ENCODE measurements around the gene EMSY. TPM values are rescaled to one million over a fixed set of nuclear protein-coding genes. Genes with fewer than 3 reads are reported as not detected.

The EMSY gene
- total and polyA plus RNA-seq, 2 donors (not counting 3 experiments of a cell fraction or from before 2014, with no cell fraction given) = 18.3 to 25.7 TPM

DNA sequence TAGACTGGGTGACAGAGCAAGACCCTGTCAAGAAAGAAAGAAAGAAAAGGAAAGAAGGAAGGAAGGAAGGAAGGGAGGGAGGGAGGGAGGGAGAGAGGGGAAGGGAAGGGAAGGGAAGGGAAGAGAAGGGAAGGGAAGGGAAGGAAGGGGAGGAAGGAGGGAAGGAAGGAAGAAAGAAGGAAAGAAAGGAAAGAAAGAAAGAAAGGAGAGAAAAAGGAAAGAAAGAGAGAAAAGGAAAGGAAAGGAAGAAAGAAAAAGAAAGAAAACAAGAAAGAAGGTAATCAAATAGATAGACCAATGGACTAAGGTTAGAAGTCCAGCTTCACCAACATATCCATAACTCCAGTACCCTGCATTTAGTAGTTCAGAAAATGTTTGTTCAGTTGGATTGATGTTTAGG lies 18.2 kb upstream of the EMSY start:
- peaks cover 18 to 30% of the 10 kb centered on the region in 2 experiments for H3K27me3 ChIP-seq (ENCODE audit: control insufficient read depth in 2 of 2, insufficient read depth in 2 of 2, low read length in 2 of 2)
- no peaks in the 10 kb centered on the region for H3K9me3 ChIP-seq (replicated peaks; ENCODE audit: control insufficient read depth, insufficient read depth, low read length)
- H2AFZ ChIP-seq (ENCODE audit: low read depth, low read length) = no peak overlapping the region
- intact Hi-C loops (cut with micrococcal nuclease) = no loop called here
- no peak for TF ChIP-seq POLR2A (IDR thresholded peaks at IDR 0.05; ENCODE audit: low read depth, low read length)
- TF ChIP-seq JUN (IDR thresholded peaks at IDR 0.05; ENCODE audit: borderline replicate concordance, insufficient read depth, insufficient read length, low read depth) = no peak
- H3K9ac ChIP-seq (replicated peaks; ENCODE audit: extremely low read depth, insufficient read depth, low read length) = no peak overlapping the region
- no peaks in the 10 kb centered on the region for H3K9me1 ChIP-seq (replicated peaks; ENCODE audit: control insufficient read depth, extremely low read depth, insufficient read depth, low read length)
- DNase-seq (ENCODE audit: low read depth, low spot score) (no peak), FAIRE-seq (no peak)
- POLR2A ChIA-PET = interaction anchor here (0.7 kb wide), 1 partner anchor 68 kb away, joined by 3 read pairs; no protein-coding TSS in a partner anchor
- CTCF ChIA-PET = no interaction called here
- H4K20me1 ChIP-seq (replicated peaks; ENCODE audit: control insufficient read depth, extremely low read depth, insufficient read depth, low read length) = no peaks in the 10 kb centered on the region
- no peaks in the 10 kb centered on the region for H3K36me3 ChIP-seq (ENCODE audit: control insufficient read depth in 2 of 2, extremely low read depth in 1 of 2, insufficient read depth in 2 of 2, low read length in 2 of 2)
- no peak overlapping the region for H3K4me2 ChIP-seq (ENCODE audit: insufficient read depth, low read length)
- dilution Hi-C loops (cut with MboI; ENCODE audit: extremely low pct_ligation_motif_present, low sequenced_read_pairs) = no loop called here
- no peak overlapping the region for H3K27ac ChIP-seq (ENCODE audit: insufficient read depth, low read depth, low read length)
- no peaks in the 10 kb centered on the region for H3K79me2 ChIP-seq (ENCODE audit: control insufficient read depth, insufficient read depth, low read length)
- H3K4me3 ChIP-seq (replicated peaks in 1 of 3; ENCODE audit: insufficient read depth in 1 of 3, low read depth in 1 of 3, low read length in 3 of 3) = no peak overlapping the region
- BruUV-seq (replicated peaks) = no TSS peak
- no peaks in the 10 kb centered on the region for H3K4me1 ChIP-seq (ENCODE audit: control insufficient read depth, extremely low read depth, insufficient read depth, low read length)

DNA sequence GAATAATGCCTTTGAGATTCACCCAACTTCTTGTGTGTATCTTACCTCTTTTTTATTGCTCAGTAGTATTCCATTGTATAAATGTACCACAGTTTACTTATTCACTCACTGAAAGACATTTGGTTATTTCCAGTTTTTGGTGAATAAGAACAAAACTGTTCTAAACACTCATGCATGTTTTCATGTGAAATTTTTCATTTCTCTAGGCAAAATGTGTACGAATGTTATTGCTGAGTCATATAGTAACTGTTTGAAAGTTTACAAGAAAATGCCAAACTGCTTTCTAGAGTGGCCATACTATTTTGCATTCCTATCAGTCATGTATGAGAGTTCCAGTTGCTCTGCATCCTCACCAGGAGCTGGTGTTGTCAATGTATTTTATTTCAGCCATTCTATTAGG lies 8.8 kb upstream of the EMSY start:
- Histone ChIP-seq H3K4me1 (ENCODE audit: control insufficient read depth, extremely low read depth, insufficient read depth, low read length) (no peaks in the 10 kb centered on the region), H3K79me2 (ENCODE audit: control insufficient read depth, insufficient read depth, low read length) (no peaks in the 10 kb centered on the region), H3K4me2 (ENCODE audit: insufficient read depth, low read length) (no peak overlapping the region), H3K9me3 (replicated peaks; ENCODE audit: control insufficient read depth, insufficient read depth, low read length) (no peaks in the 10 kb centered on the region), H2AFZ (ENCODE audit: low read depth, low read length) (no peak overlapping the region), H3K27ac (ENCODE audit: insufficient read depth, low read depth, low read length) (no peak overlapping the region), H3K36me3 (ENCODE audit: control insufficient read depth in 2 of 2, extremely low read depth in 1 of 2, insufficient read depth in 2 of 2, low read length in 2 of 2) (no peaks in the 10 kb centered on the region), H3K27me3 (ENCODE audit: control insufficient read depth in 2 of 2, insufficient read depth in 2 of 2, low read length in 2 of 2) (peaks cover 0 to 2% of the 10 kb centered on the region in 2 experiments), H3K9ac (replicated peaks; ENCODE audit: extremely low read depth, insufficient read depth, low read length) (no peak overlapping the region), H4K20me1 (replicated peaks; ENCODE audit: control insufficient read depth, extremely low read depth, insufficient read depth, low read length) (no peaks in the 10 kb centered on the region), H3K4me3 (replicated peaks in 1 of 3; ENCODE audit: insufficient read depth in 1 of 3, low read depth in 1 of 3, low read length in 3 of 3) (no peak overlapping the region), H3K9me1 (replicated peaks; ENCODE audit: control insufficient read depth, extremely low read depth, insufficient read depth, low read length) (no peaks in the 10 kb centered on the region)
- no peak for TF ChIP-seq EZH2 (IDR thresholded peaks at IDR 0.05; ENCODE audit: borderline replicate concordance, low read depth, low read length, severe bottlenecking)
- no peak for TF ChIP-seq MYC (IDR thresholded peaks at IDR 0.05; ENCODE audit: low read depth, low read length)
- no peak for TF ChIP-seq POLR2A (IDR thresholded peaks at IDR 0.05; ENCODE audit: low read depth, low read length)
- TF ChIP-seq FOS (IDR thresholded peaks at IDR 0.05; ENCODE audit: borderline replicate concordance, insufficient read depth, low read length) = no peak
- no peak for TF ChIP-seq JUN (IDR thresholded peaks at IDR 0.05; ENCODE audit: borderline replicate concordance, insufficient read depth, insufficient read length, low read depth)
- TF ChIP-seq, protein P1, sequence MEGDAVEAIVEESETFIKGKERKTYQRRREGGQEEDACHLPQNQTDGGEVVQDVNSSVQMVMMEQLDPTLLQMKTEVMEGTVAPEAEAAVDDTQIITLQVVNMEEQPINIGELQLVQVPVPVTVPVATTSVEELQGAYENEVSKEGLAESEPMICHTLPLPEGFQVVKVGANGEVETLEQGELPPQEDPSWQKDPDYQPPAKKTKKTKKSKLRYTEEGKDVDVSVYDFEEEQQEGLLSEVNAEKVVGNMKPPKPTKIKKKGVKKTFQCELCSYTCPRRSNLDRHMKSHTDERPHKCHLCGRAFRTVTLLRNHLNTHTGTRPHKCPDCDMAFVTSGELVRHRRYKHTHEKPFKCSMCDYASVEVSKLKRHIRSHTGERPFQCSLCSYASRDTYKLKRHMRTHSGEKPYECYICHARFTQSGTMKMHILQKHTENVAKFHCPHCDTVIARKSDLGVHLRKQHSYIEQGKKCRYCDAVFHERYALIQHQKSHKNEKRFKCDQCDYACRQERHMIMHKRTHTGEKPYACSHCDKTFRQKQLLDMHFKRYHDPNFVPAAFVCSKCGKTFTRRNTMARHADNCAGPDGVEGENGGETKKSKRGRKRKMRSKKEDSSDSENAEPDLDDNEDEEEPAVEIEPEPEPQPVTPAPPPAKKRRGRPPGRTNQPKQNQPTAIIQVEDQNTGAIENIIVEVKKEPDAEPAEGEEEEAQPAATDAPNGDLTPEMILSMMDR (IDR thresholded peaks at IDR 0.05; ENCODE audit: extremely low read depth in 1 of 2, insufficient read depth in 1 of 2, low read depth in 1 of 2, low read length in 2 of 2) = no peak
- TF ChIP-seq, protein P2, sequence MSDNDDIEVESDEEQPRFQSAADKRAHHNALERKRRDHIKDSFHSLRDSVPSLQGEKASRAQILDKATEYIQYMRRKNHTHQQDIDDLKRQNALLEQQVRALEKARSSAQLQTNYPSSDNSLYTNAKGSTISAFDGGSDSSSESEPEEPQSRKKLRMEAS (IDR thresholded peaks at IDR 0.05; ENCODE audit: insufficient read depth, insufficient read length) = no peak
- no peak for TF ChIP-seq POLR2AphosphoS5 (IDR thresholded peaks at IDR 0.05; ENCODE audit: insufficient read depth, low read depth, low read length)
- TF ChIP-seq GATA2 (IDR thresholded peaks at IDR 0.05; ENCODE audit: insufficient read depth, insufficient read length, low read depth, low read length) = no peak
- dilution Hi-C loops (cut with MboI; ENCODE audit: extremely low pct_ligation_motif_present, low sequenced_read_pairs) (no loop called here), intact Hi-C loops (cut with micrococcal nuclease) (no loop called here)
- CTCF ChIA-PET = no interaction called here
- no TSS peak for BruUV-seq (replicated peaks)
- POLR2A ChIA-PET = no interaction called here
- DNase-seq (ENCODE audit: low read depth, low spot score) (no peak), FAIRE-seq (no peak)

Data from endothelial cell of umbilical vein (primary cell).